Measurements from ENCODE around the gene SMC4.
"Not testable (repeated sequence)": the region's sequence is repeated elsewhere in the genome, so short reads cannot be mapped to it uniquely, and the experiment has no call there.

DNA sequence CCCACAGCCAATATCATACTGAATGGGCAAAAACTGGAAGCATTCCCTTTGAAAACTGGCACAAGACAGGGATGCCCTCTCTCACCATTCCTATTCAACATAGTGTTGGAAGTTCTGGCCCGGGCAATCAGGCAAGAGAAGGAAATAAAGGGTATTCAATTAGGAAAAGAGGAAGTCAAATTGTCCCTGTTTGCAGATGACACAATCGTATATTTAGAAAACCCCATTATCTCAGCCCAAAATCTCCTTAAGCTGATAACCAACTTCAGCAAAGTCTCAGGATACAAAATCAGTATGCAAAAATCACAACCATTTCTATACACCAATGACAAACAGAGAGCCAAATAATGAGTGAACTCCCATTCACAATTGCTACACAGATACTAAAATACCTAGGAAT is 36.6 kb upstream of the SMC4 start:
- TF ChIP-seq, protein P1, sequence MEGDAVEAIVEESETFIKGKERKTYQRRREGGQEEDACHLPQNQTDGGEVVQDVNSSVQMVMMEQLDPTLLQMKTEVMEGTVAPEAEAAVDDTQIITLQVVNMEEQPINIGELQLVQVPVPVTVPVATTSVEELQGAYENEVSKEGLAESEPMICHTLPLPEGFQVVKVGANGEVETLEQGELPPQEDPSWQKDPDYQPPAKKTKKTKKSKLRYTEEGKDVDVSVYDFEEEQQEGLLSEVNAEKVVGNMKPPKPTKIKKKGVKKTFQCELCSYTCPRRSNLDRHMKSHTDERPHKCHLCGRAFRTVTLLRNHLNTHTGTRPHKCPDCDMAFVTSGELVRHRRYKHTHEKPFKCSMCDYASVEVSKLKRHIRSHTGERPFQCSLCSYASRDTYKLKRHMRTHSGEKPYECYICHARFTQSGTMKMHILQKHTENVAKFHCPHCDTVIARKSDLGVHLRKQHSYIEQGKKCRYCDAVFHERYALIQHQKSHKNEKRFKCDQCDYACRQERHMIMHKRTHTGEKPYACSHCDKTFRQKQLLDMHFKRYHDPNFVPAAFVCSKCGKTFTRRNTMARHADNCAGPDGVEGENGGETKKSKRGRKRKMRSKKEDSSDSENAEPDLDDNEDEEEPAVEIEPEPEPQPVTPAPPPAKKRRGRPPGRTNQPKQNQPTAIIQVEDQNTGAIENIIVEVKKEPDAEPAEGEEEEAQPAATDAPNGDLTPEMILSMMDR (IDR thresholded peaks at IDR 0.05; ENCODE audit: low read depth, low read length): not testable (repeated sequence)
- not testable (repeated sequence) for TF ChIP-seq EZH2phosphoT487 (IDR thresholded peaks at IDR 0.05; ENCODE audit: low read depth)

Measured in OCI-LY3 (cell line).